ENCODE data around the gene APOD.
"Not testable (repeated sequence)": the region's sequence is repeated elsewhere in the genome, so short reads cannot be mapped to it uniquely, and the experiment has no call there.

Gene APOD

GRCh38 chr3:195583831-195584542 is at the start of gene APOD:
Gene APOD (minus strand): TSS chr3:195583940. CDS start chr3:195579461, 4,479 bp downstream.
- DNase-seq = no peak

- not testable (repeated sequence) for DNase-seq
Measured at GRCh38 chr3:195633351-195633750, 49.6 kb upstream of the APOD start.

GRCh38 chr3:195632501-195633185 is 48.9 kb upstream of the APOD start:
- DNase-seq = peak; percentile 3

GRCh38 chr3:195632046-195632445 is 48.3 kb upstream of the APOD start:
- not testable (repeated sequence) for DNase-seq

- DNase-seq = not testable (repeated sequence)
Measured at GRCh38 chr3:195630938-195631495, 47.3 kb upstream of the APOD start.

GRCh38 chr3:195630086-195630917 is 46.6 kb upstream of the APOD start:
- DNase-seq = not testable (repeated sequence)

- DNase-seq = not testable (repeated sequence)
Measured at GRCh38 chr3:195629682-195630081, 45.9 kb upstream of the APOD start.

GRCh38 chr3:195628386-195628920 is 44.7 kb upstream of the APOD start:
- DNase-seq = not testable (repeated sequence)

- not testable (repeated sequence) for DNase-seq
Measured at GRCh38 chr3:195627515-195628385, 44.0 kb upstream of the APOD start.

GRCh38 chr3:195624603-195625560 is 41.1 kb upstream of the APOD start:
- DNase-seq = not testable (repeated sequence)

GRCh38 chr3:195624171-195624570 is 40.4 kb upstream of the APOD start:
- not testable (repeated sequence) for DNase-seq

- not testable (repeated sequence) for DNase-seq
Measured at GRCh38 chr3:195623217-195623965, 39.7 kb upstream of the APOD start.

GRCh38 chr3:195622523-195623170 is 38.9 kb upstream of the APOD start:
- not testable (repeated sequence) for DNase-seq

- not testable (repeated sequence) for DNase-seq
Measured at GRCh38 chr3:195622012-195622411, 38.3 kb upstream of the APOD start.

GRCh38 chr3:195621095-195621494 is 37.4 kb upstream of the APOD start:
- DNase-seq = not testable (repeated sequence)

- not testable (repeated sequence) for DNase-seq
Measured at GRCh38 chr3:195620476-195620875, 36.7 kb upstream of the APOD start.

GRCh38 chr3:195619591-195620369 is 36.0 kb upstream of the APOD start:
- not testable (repeated sequence) for DNase-seq
